GM12892 (cell line): ENCODE results near the gene RASA2.

ENCODE experiments used
- POLR2A ChIP-seq: IDR thresholded peaks from 2 replicates; pipeline ENCODE4 v1.6.1; 2011; ENCODE audit warnings: low read depth, low read length, control low read depth
- POLR2AphosphoS5 ChIP-seq: IDR thresholded peaks from 2 replicates; pipeline ENCODE4 v1.6.1; 2011; ENCODE audit warnings: low read depth, low read length, control low read depth

- TF ChIP-seq POLR2AphosphoS5 = no peak
- no peak for TF ChIP-seq POLR2A
Measured at GRCh38 chr3:141511361-141511760, 24.5 kb downstream of the RASA2 start.
